Activated effector memory CD4-positive, alpha-beta T cell treated with Interleukin-2 at 50 U/mL for 16 hours (primary cell): ENCODE measurements around the gene ZMPSTE24.
"Not testable (repeated sequence)": the region's sequence is repeated elsewhere in the genome, so short reads cannot be mapped to it uniquely, and the experiment has no call there.

Experiments
- DNase-seq: peaks from one replicate; pipeline ENCODE4 v3.0.0-alpha.2; 2020

ZMPSTE24 gene

GRCh38 chr1:40332695-40333094 is 74.7 kb downstream of the ZMPSTE24 start:
- DNase-seq: no peak

DNA sequence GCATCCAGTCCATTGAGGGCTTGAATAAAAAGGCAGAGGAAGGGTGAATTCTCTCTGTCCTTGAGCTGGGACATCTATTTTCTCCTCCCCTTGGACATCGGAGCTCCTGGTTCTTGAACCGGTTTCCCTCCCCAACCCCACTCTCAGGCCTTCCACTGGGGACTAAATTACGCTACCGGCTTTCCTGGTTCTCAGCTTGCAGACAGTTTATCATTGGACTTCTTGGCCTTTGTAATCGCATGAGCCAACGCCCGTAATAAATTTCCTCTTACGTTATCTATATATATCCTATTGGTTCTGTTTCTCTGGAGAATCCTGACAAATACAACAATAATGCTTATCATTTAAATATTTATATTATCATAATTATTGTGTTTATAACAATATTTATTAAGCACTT is 79.4 kb downstream of the ZMPSTE24 start:
- no peak for DNase-seq

DNA sequence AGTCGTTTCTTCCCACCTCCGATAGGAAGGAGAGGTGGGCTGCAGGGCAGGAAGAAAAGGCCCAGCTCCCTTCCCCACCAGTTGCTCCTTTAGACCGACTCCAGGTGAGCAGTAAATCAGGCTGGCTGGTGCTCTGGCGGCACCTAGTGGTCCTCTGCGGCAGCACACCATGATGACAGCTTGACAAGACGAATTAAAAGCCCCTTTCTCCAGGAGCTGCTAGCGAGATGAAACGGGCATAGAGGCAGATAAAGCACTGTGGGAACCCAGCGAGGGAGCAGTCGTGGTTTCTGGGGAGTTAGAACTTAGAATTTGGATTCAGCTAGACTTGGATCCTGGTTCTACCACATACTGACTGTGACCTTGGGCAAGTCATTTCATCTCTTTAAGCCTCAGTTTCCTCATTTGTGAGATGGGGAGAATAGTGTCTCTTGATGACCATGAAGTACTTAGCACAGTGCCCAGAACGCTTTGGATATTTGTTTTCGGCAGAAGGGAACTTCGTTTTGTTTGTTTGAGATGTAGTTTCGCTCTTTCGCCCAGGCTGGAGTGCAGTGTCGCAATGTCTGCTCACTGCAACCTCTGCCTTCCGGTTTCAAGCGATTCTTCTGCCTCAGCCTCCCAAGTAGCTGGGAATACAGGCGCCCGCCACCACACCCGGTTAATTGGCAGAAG is 80.8 kb downstream of the ZMPSTE24 start:
- DNase-seq: peak; percentile 81

DNA sequence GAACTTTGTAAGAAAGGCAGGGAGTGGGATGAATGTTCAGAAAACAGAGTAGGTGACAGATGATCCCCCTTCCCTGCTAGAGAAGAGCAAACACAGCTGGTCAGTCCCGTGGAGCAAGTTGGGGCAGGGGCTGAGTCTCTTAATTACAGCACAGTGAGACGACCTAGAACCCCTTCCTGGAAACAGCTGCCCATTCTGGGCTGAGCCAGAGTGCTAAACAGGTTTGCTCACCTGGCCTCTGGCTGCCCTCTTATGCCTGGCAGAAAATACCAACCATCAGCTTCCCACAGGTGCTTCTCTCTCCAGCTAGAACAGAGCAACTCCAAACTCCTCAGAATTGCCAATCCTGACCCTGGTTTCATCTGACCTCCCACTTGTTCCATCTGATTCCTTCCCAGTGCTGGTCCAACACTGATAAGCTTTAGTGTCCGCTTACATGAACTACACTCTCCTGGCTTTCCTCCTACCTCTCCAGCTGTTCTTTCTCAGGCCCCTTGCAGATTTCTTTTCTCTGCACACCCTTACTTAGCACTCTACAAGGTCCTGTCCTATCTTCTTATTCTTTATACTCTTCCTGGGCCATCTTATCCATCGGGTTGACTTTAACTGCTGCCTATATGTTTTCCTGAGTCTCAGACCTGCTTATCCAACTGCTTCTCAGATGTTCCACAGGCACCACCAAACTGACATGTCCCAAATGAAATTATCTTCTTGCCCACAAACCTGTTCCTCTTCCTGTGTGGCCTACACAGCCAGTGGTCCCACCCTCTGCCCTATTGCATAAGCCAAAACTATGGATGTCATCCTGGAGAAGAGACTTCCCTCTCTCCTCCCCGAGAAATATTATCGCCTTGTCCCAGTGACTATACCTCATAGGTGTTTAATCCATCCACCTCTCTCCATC is 81.6 kb downstream of the ZMPSTE24 start:
- DNase-seq: no peak

DNA sequence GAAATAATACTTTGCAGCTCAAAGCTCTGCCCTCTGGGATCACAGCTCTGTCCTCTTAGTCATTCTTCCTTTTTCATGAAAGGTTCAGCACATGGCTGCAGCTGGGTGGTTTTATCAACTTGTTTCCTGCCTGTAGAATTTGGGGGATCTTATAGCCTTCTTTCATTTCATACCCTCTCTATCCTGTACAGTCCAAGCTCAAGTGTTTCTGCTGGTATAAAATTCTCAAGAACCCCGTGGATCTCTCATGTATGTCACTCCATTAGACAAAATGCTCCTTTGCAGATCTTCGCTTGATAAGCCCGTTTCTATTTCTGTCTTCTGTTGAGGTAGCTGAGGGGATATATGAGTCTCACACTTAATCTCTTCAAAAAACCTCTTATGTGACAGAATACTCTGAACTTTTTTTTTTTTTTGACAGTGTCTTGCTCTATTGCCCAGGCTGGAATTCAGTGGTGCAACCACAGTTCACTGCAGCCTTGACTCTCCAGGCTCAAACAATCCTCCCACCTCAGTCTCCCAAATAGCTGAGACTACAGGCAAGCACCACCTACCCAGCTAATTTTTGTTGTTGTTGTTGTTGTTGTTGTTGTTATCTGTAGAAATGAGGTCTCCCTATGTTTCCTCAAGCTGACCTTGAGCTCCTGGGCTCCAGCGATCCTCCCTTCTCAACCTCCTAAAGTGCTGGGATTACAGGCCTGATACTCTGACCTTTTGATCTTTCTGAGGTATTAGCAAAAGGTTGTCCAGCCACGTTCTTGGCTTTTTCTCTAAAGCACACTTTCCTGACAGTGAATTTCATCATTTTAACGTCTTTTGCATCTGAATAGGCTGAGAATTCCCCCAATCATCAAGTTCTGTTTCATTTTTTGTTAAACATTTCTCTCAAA is 83.7 kb downstream of the ZMPSTE24 start:
- no peak for DNase-seq

GRCh38 chr1:40342381-40342717 is 84.3 kb downstream of the ZMPSTE24 start:
- not testable (repeated sequence) for DNase-seq
